Gastroesophageal sphincter (tissue), 4 donors: ENCODE data around the gene CCDC177. TPM values are rescaled to one million over a fixed set of nuclear protein-coding genes. Genes with fewer than 3 reads are reported as not detected.

Experiments
- ATAC-seq: fragments of 150-250 bp; one replicate; pipeline ENCODE4 v1.9.1; 2016; ENCODE audit warnings: mild to moderate bottlenecking, moderate library complexity
- H3K27ac ChIP-seq, 4 donors: fragments of 200-600 bp; sonication (generic) in 3 of 4; 1 replicate in 3 of 4; 2 replicates in 1 of 4; pipeline ENCODE4 v1.5.1; 2016 to 2019
- H3K27me3 ChIP-seq: fragments of 200-600 bp; sonication (generic); one replicate; pipeline ENCODE4 v1.5.1; 2019
- H3K36me3 ChIP-seq, 2 donors: fragments of 200-600 bp; sonication (generic); one replicate each; pipeline ENCODE4 v1.5.1; 2019; ENCODE audit warnings: control low read depth in 1 of 2
- H3K4me1 ChIP-seq, 3 donors: fragments of 200-600 bp; sonication (generic); 1 replicate in 2 of 3; 2 replicates in 1 of 3; pipeline ENCODE4 v1.5.1; 2016 to 2019; ENCODE audit warnings: control low read depth in 2 of 3
- H3K4me3 ChIP-seq, 2 donors: fragments of 200-600 bp; sonication (generic); one replicate each; pipeline ENCODE4 v1.5.1; 2019; ENCODE audit warnings: mild to moderate bottlenecking in 1 of 2, moderate library complexity in 1 of 2
- H3K9me3 ChIP-seq, 3 donors: fragments of 200-600 bp; sonication (generic); one replicate each; pipeline ENCODE4 v1.5.1; 2017 to 2019; ENCODE audit warnings: control low read depth in 2 of 3
- CTCF ChIP-seq, 4 experiments: fragments of 200-600 bp in 2 of 4; fragments of 450-650 bp in 2 of 4; sonication (generic) in 1 of 4; IDR thresholded peaks; one replicate each; pipeline ENCODE4 v1.5.1; 2017 to 2019; ENCODE audit warnings: antibody characterized with exemption in 4 of 4, mild to moderate bottlenecking in 2 of 4, moderate library complexity in 2 of 4
- EP300 ChIP-seq: sonication (generic); formaldehyde crosslinking; IDR thresholded peaks from one replicate; pipeline ENCODE4 v1.6.1; 2017; ENCODE audit warnings: antibody characterized with exemption, mild to moderate bottlenecking
- POLR2A ChIP-seq, 2 donors: fragments of 450-650 bp; IDR thresholded peaks; one replicate each; pipeline ENCODE4 v1.6.1; 2017; ENCODE audit warnings: antibody characterized with exemption in 2 of 2, mild to moderate bottlenecking in 2 of 2, moderate library complexity in 1 of 2
- POLR2AphosphoS5 ChIP-seq: sonication (generic); formaldehyde crosslinking; IDR thresholded peaks from one replicate; pipeline ENCODE4 v1.6.1; 2017; ENCODE audit warnings: antibody characterized with exemption
- WGBS, 2 donors: methylation state at CpG; one replicate each; pipeline ENCODE4 v1.1.5; 2018; ENCODE audit warnings: low coverage in 1 of 2; 5-methylcytosine and 5-hydroxymethylcytosine counted together
- total RNA-seq, 4 donors: library from RNA; depleted of rRNA; stranded (reverse); fragments of >200 nt; gene quantifications; one replicate each; pipeline ENCODE4 v1.1.0, GENCODE V29; 2016

Gene CCDC177
- total RNA-seq, 4 donors from 2014 or later = not detected

GRCh38 chr14:69617796-69618195 is 43.1 kb upstream of the CCDC177 start:
- no peak for ATAC-seq
- no peak for TF ChIP-seq EP300
- TF ChIP-seq POLR2A (IDR thresholded peaks at IDR 0.05) = no peak
- TF ChIP-seq CTCF (IDR thresholded peaks at IDR 0.05) = no peak
- no peak for TF ChIP-seq POLR2AphosphoS5
- Histone ChIP-seq H3K36me3 (no peaks in the 10 kb centered on the region), H3K4me1 (peaks cover 46 to 100% (median 71%) of the 10 kb centered on the region in 3 donors), H3K9me3 (no peaks in the 10 kb centered on the region), H3K4me3 (no peak overlapping the region), H3K27me3 (no peaks in the 10 kb centered on the region), H3K27ac (peak overlapping the region; percentile 52 to 99 (median 78))
- 50% methylated on average over 1 of the region's 1 CpG; no CpG with 5 or more reads in 1 of the 2 donors for WGBS, 2 donors

GRCh38 chr14:69616408-69616773 is 41.7 kb upstream of the CCDC177 start:
- Histone ChIP-seq H3K27me3 (no peaks in the 10 kb centered on the region), H3K9me3 (no peaks in the 10 kb centered on the region), H3K27ac (peak overlapping the region; percentile 88 to 100 (median 99)), H3K4me1 (peaks cover 46 to 91% (median 61%) of the 10 kb centered on the region in 3 donors), H3K4me3 (peak overlapping the region in 1 of 2 donors; percentile 32), H3K36me3 (no peaks in the 10 kb centered on the region)
- WGBS, 2 donors = 0 to 31% methylated on average over 1 of the region's 1 CpG
- TF ChIP-seq POLR2AphosphoS5 (no peak), CTCF (IDR thresholded peaks at IDR 0.05) (no peak), POLR2A (IDR thresholded peaks at IDR 0.05) (no peak), EP300 (no peak)
- ATAC-seq = no peak

DNA sequence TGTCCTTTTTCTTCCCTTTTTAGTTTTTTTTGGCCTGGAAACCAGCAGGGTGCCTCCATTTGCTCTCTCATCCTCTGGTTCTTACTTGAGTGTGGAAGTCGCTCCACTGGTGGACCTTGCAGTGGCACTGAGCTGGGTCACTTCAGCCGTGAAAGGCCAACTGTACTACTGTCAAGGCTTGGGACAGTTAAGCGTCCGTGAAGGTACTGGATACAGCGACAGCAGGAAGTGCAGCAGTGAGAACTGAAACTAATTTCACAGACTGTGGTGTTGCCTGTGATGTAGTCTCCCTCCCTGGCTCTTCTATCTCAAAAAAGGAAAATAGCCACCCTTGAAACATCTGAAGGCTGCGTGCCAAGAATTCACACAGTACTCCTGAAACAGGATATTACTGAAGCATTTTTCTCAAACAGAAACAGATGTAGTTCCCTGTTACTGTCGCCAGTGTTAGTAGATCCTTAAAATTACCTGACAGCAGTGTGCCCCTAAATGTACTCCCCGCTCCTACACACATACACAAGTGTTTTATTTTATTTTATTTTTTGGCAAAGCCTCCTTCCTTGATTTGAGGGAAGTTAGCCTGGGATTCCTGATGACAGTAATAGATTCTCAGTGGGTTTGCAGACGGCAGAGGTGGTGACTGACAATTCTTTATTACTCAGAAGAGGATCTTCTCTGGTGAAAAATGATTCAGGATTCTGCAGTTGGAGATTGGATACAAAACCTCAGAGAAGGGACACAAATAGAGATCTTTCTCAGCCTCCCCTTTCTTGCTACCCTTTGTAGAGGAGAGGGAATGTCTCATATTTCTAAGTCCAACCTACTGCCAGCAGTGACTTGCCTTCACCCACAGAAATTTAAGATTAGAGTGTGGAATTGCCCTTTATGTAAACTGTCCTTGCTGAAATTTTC is 41.1 kb upstream of the CCDC177 start:
- TF ChIP-seq CTCF (IDR thresholded peaks at IDR 0.05) = peak in 3 of 4 experiments; percentile 10 to 38 (median 36)
- peak; percentile 65 for TF ChIP-seq POLR2AphosphoS5
- TF ChIP-seq POLR2A (IDR thresholded peaks at IDR 0.05) = no peak
- TF ChIP-seq EP300 = no peak
- WGBS, 2 donors = 11 to 24% methylated on average over 4 to 5 of the region's 9 CpGs
- Histone ChIP-seq H3K27ac (peak overlapping the region; percentile 88 to 100 (median 99)), H3K27me3 (no peaks in the 10 kb centered on the region), H3K36me3 (no peaks in the 10 kb centered on the region), H3K4me1 (peaks cover 43 to 88% (median 60%) of the 10 kb centered on the region in 3 donors), H3K4me3 (peak overlapping the region; percentile 29 to 32), H3K9me3 (no peaks in the 10 kb centered on the region)
- peak; percentile 8 for ATAC-seq

DNA sequence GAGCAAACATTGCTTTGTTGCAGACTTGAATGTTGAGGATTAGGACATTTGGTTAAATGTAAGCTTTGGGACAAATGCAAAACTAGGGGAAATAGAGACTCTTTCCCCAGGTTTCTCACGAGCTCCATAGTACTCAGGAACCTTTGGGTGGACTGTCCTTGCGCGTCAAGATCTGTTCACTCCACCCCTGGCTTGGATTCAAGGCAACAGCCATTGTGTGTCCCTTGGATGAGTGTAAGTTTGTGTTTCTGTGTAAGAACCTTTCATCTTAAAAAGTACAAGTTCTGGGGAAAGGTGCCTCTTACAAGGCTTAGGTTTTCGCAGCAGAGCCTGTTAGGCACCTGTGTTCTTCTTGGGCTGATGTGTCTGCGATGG is 40.4 kb upstream of the CCDC177 start:
- Histone ChIP-seq H3K4me1 (peaks cover 37 to 88% (median 60%) of the 10 kb centered on the region in 3 donors), H3K9me3 (no peaks in the 10 kb centered on the region), H3K36me3 (no peaks in the 10 kb centered on the region), H3K27ac (peak overlapping the region; percentile 88 to 100 (median 99)), H3K27me3 (no peaks in the 10 kb centered on the region), H3K4me3 (peak overlapping the region; percentile 29 to 32)
- ATAC-seq = no peak
- WGBS, 2 donors = 45 to 65% methylated on average over 4 of the region's 5 CpGs
- TF ChIP-seq CTCF (IDR thresholded peaks at IDR 0.05) (no peak), EP300 (no peak)

DNA sequence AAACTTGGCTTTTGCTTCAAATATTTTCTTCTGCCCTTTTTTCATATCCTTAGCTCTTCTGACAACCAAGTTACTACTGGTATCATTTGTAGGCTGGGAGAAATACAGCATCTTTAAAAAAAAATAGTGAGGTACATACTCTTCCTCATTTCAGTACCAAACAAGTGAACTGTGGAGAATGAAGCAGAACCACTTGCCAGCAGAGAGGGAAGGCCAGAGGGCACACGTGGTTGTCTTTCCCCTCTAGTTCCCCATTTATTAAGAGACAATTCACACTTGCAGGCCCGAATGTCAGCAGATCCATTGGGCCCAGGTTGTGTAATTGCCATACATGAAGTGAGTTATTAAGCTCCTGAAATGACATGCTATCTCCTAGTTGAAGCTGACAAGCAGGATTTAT is 39.9 kb upstream of the CCDC177 start:
- H3K27me3 ChIP-seq = no peaks in the 10 kb centered on the region
- WGBS, 2 donors = 16 to 17% methylated on average over 2 of the region's 2 CpGs
- H3K36me3 ChIP-seq = no peaks in the 10 kb centered on the region
- peak overlapping the region; percentile 88 to 100 (median 99) for H3K27ac ChIP-seq
- no peak for TF ChIP-seq EP300
- peaks cover 34 to 87% (median 57%) of the 10 kb centered on the region in 3 donors for H3K4me1 ChIP-seq
- no peak overlapping the region for H3K4me3 ChIP-seq
- no peaks in the 10 kb centered on the region for H3K9me3 ChIP-seq
- no peak for ATAC-seq
